H1 (cell line): ENCODE results near the gene ANXA2R. TPM values are rescaled to one million over a fixed set of nuclear protein-coding genes. Genes with fewer than 3 reads are reported as not detected.

ENCODE experiments used
- CTCF ChIA-PET: fragments of 300-600 bp; sonication (Branson Sonifier 250); formaldehyde crosslinking; loops from one replicate; lab custom pipeline; 2021; ENCODE audit not compliant: partially characterized antibody; lab: Charles Lee
- POLR2A ChIA-PET: fragments of 300-600 bp; sonication (Branson Sonifier 250); formaldehyde crosslinking; loops from one replicate; lab custom pipeline; 2021; ENCODE audit warnings: inconsistent platforms; ENCODE audit not compliant: partially characterized antibody; lab: Charles Lee
- DNase-seq, 2 experiments: peaks; one replicate each; pipeline versions ENCODE4 v3.0.0 to v3.0.0-alpha.2; 2010 to 2022; ENCODE audit warnings: low spot score in 2 of 2, low read depth in 1 of 2, mixed read lengths in 1 of 2
- FAIRE-seq: peaks from 2 replicates; lab custom pipeline; 2011; peaks lifted over from hg19 to GRCh38; lab: Jason Lieb, UNC
- H2AFZ ChIP-seq: 2 replicates; pipeline ENCODE4 v1.8.1; 2012; ENCODE audit warnings: low read length, inconsistent platforms
- H2AK5ac ChIP-seq: 2 replicates; pipeline ENCODE4 v1.6.1; 2013; ENCODE audit warnings: low read depth, low read length
- H2BK120ac ChIP-seq: replicated peaks from 2 replicates; pipeline ENCODE3; 2013; ENCODE audit warnings: low read depth, low read length, inconsistent platforms
- H2BK12ac ChIP-seq: 2 replicates; pipeline ENCODE4 v1.6.1; 2013; ENCODE audit warnings: low read depth, low read length
- H2BK15ac ChIP-seq: 2 replicates; pipeline ENCODE4 v1.6.1; 2013; ENCODE audit warnings: low read length
- H2BK20ac ChIP-seq: 2 replicates; pipeline ENCODE4 v1.6.1; 2013; ENCODE audit warnings: low read length
- H2BK5ac ChIP-seq: 2 replicates; pipeline ENCODE4 v1.6.1; 2013; ENCODE audit warnings: low read depth, low read length
- H3K14ac ChIP-seq: 2 replicates; pipeline ENCODE4 v1.6.1; 2013; ENCODE audit warnings: inconsistent platforms; ENCODE audit not compliant: insufficient read length
- H3K18ac ChIP-seq: 2 replicates; pipeline ENCODE4 v1.6.1; 2013; ENCODE audit warnings: low read length; ENCODE audit errors: extremely low read depth
- H3K23ac ChIP-seq: 2 replicates; pipeline ENCODE4 v1.6.1; 2013; ENCODE audit warnings: inconsistent platforms; ENCODE audit not compliant: insufficient read length
- H3K23me2 ChIP-seq: 2 replicates; pipeline ENCODE4 v1.6.1; 2013; ENCODE audit warnings: low read depth, low read length
- H3K27ac ChIP-seq: 2 replicates; pipeline ENCODE4 v1.6.1; 2011; ENCODE audit warnings: low read depth, low read length, inconsistent platforms
- H3K27me3 ChIP-seq, 4 experiments: replicated peaks in 1 of 4; 1 replicate in 1 of 4; 2 replicates in 3 of 4; pipeline versions ENCODE4 v1.6.1 to v1.8.1; 2011 to 2013; ENCODE audit warnings: low read length in 3 of 4, mild to moderate bottlenecking in 3 of 4, inconsistent platforms in 2 of 4, mixed read lengths in 2 of 4, moderate library complexity in 1 of 4; ENCODE audit not compliant: control insufficient read depth in 3 of 4, insufficient read depth in 3 of 4; ENCODE audit errors: extremely low read depth in 1 of 4
- H3K36me3 ChIP-seq, 4 experiments: 2 replicates each; pipeline versions ENCODE4 v1.6.1 to v1.8.1; 2011 to 2013; ENCODE audit warnings: mild to moderate bottlenecking in 4 of 4, low read length in 3 of 4, moderate library complexity in 2 of 4, control low read depth in 1 of 4, inconsistent platforms in 1 of 4; ENCODE audit not compliant: insufficient read depth in 4 of 4, control insufficient read depth in 2 of 4
- H3K4ac ChIP-seq: replicated peaks from 2 replicates; pipeline ENCODE3; 2013; ENCODE audit warnings: low read length, low read depth, mixed read lengths, inconsistent platforms; ENCODE audit not compliant: insufficient read length
- H3K4me1 ChIP-seq, 4 experiments: replicated peaks in 1 of 4; 1 replicate in 1 of 4; 2 replicates in 3 of 4; pipeline versions ENCODE4 v1.6.1 to v1.8.1; 2011 to 2013; ENCODE audit warnings: low read length in 3 of 4, inconsistent platforms in 2 of 4, mixed read lengths in 1 of 4; ENCODE audit not compliant: insufficient read depth in 4 of 4, control insufficient read depth in 3 of 4
- H3K4me2 ChIP-seq, 2 experiments: 2 replicates each; pipeline versions ENCODE4 v1.6.1 to v1.8.1; 2011 to 2013; ENCODE audit warnings: low read depth in 2 of 2, low read length in 2 of 2, control low read depth in 1 of 2, inconsistent platforms in 1 of 2, mild to moderate bottlenecking in 1 of 2; ENCODE audit not compliant: insufficient read depth in 1 of 2
- H3K4me3 ChIP-seq, 4 experiments: fragments of 200-600, 300-600 bp in 1 of 4; sonication (generic), shearing (Covaris generic), sonication (Bioruptor Twin) in 1 of 4; 2 replicates each; pipeline versions ENCODE4 v1.5.1 to v1.8.1; 2011 to 2016; ENCODE audit warnings: low read length in 4 of 4, low read depth in 3 of 4, control low read depth in 2 of 4, inconsistent platforms in 2 of 4, mild to moderate bottlenecking in 2 of 4, mixed read lengths in 1 of 4, moderate library complexity in 1 of 4; ENCODE audit not compliant: insufficient read depth in 2 of 4; ENCODE audit errors: extremely low read depth in 1 of 4
- H3K56ac ChIP-seq: replicated peaks from 2 replicates; pipeline ENCODE3; 2013; ENCODE audit warnings: low read depth, mild to moderate bottlenecking, mixed read lengths, low read length, inconsistent platforms; ENCODE audit not compliant: insufficient read length
- H3K79me1 ChIP-seq: 2 replicates; pipeline ENCODE4 v1.6.1; 2013; ENCODE audit warnings: low read depth, low read length, control low read depth
- H3K79me2 ChIP-seq, 2 experiments: 2 replicates each; pipeline versions ENCODE4 v1.6.1 to v1.8.1; 2012 to 2013; ENCODE audit warnings: low read length in 2 of 2, mild to moderate bottlenecking in 2 of 2, inconsistent platforms in 1 of 2; ENCODE audit not compliant: insufficient read depth in 2 of 2, control insufficient read depth in 1 of 2
- H3K9ac ChIP-seq, 4 experiments: replicated peaks in 1 of 4; 1 replicate in 1 of 4; 2 replicates in 3 of 4; pipeline versions ENCODE4 v1.6.1 to v1.8.1; 2011 to 2013; ENCODE audit warnings: low read depth in 3 of 4, low read length in 3 of 4, control low read depth in 2 of 4, mild to moderate bottlenecking in 2 of 4, moderate library complexity in 2 of 4, inconsistent platforms in 1 of 4; ENCODE audit errors: extremely low read depth in 1 of 4
- H3K9me3 ChIP-seq, 2 experiments: 2 replicates each; pipeline versions ENCODE4 v1.6.1 to v1.8.1; 2012 to 2013; ENCODE audit warnings: mild to moderate bottlenecking in 2 of 2, moderate library complexity in 2 of 2, control low read depth in 1 of 2, inconsistent platforms in 1 of 2, low read depth in 1 of 2, low read length in 1 of 2, mixed read lengths in 1 of 2; ENCODE audit not compliant: insufficient read depth in 2 of 2
- H4K20me1 ChIP-seq, 2 experiments: replicated peaks in 1 of 2; 2 replicates each; pipeline versions ENCODE3 to v1.8.1; 2011 to 2013; ENCODE audit warnings: inconsistent platforms in 2 of 2, low read length in 2 of 2, mild to moderate bottlenecking in 1 of 2; ENCODE audit not compliant: insufficient read depth in 2 of 2, control insufficient read depth in 1 of 2
- H4K5ac ChIP-seq: 2 replicates; pipeline ENCODE4 v1.6.1; 2013; ENCODE audit warnings: low read length, low read depth, mixed read lengths, inconsistent platforms; ENCODE audit not compliant: insufficient read length
- H4K8ac ChIP-seq: 2 replicates; pipeline ENCODE4 v1.8.0; 2013; ENCODE audit warnings: mild to moderate bottlenecking, moderate library complexity, low read length, inconsistent platforms; ENCODE audit not compliant: insufficient read depth; ENCODE audit errors: extremely low read depth
- H4K91ac ChIP-seq: replicated peaks from 2 replicates; pipeline ENCODE3; 2013; ENCODE audit warnings: low read length, mixed read lengths, inconsistent platforms; ENCODE audit not compliant: insufficient read length
- CHD2 ChIP-seq: IDR thresholded peaks from 2 replicates; pipeline ENCODE4 v1.6.1; 2012; ENCODE audit warnings: low read length, improper control_type of control experiment
- EP300 ChIP-seq, 2 experiments: IDR thresholded peaks; 1 replicate in 1 of 2; 2 replicates in 1 of 2; pipeline ENCODE4 v1.6.1; 2011 to 2012; ENCODE audit warnings: low read depth in 2 of 2, low read length in 2 of 2, mild to moderate bottlenecking in 2 of 2, borderline replicate concordance in 1 of 2, inconsistent platforms in 1 of 2, moderate library complexity in 1 of 2
- POU5F1 ChIP-seq: IDR thresholded peaks from 2 replicates; pipeline ENCODE4 v1.6.1; 2011; ENCODE audit warnings: low read depth, mild to moderate bottlenecking, low read length, moderate library complexity
- SIN3A ChIP-seq, 2 experiments: IDR thresholded peaks in 1 of 2; conservative IDR thresholded peaks in 1 of 2; 2 replicates each; pipeline ENCODE4 v1.6.1; 2011 to 2012; ENCODE audit warnings: low read length in 2 of 2, improper control_type of control experiment in 1 of 2, low read depth in 1 of 2, mild to moderate bottlenecking in 1 of 2
- TBP ChIP-seq: IDR thresholded peaks from 2 replicates; pipeline ENCODE4 v1.6.1; 2011; ENCODE audit warnings: low read depth, low read length, improper control_type of control experiment
- WGBS, 2 experiments: shearing (Covaris generic) in 1 of 2; methylation state at CpG; one replicate each; pipeline versions ENCODE4 v1.1.6 to v1.1.7; 2013 to 2015; ENCODE audit warnings: low lambda C conversion rate in 2 of 2, mixed read lengths in 2 of 2, inconsistent platforms in 1 of 2, low coverage in 1 of 2, missing lambda C conversion rate in 1 of 2; ENCODE audit not compliant: insufficient replicate concordance in 2 of 2, insufficient coverage in 1 of 2, insufficient read length in 1 of 2; ENCODE audit errors: extremely low coverage in 1 of 2, missing lambda C conversion rate in 1 of 2; 5-methylcytosine and 5-hydroxymethylcytosine counted together
- polyA plus RNA-seq, 7 experiments: library from polyadenylated mRNA; depleted of rRNA in 3 of 7; stranded (reverse) in 5 of 7; unstranded in 2 of 7; fragments of >200 nt in 5 of 7; fragments of 200-250 nt in 2 of 7; gene quantifications; 1 replicate in 5 of 7; 2 replicates in 1 of 7; 4 replicates in 1 of 7; pipeline versions ENCODE4 v1.2.1 to v1.2.3, GENCODE V29; 2011 to 2013; ENCODE audit warnings: missing spikeins in 2 of 7, mixed read lengths in 2 of 7
- total RNA-seq: library from RNA; stranded (reverse); fragmentation: NEBNext Ultra II Directional; extraction: Animal tissue kit (Norgen Biotek cat#: 25700); gene quantifications from 2 replicates; pipeline ENCODE4 v1.2.1, GENCODE V29; 2021
- TF ChIP-seq, protein P1 (sequence below), 3 experiments: IDR thresholded peaks; 1 replicate in 2 of 3; 2 replicates in 1 of 3; pipeline versions ENCODE4 v1.5.1 to v1.6.1; 2011; ENCODE audit warnings: low read length in 3 of 3, mild to moderate bottlenecking in 3 of 3, inconsistent platforms in 2 of 3, low read depth in 1 of 3, moderate library complexity in 1 of 3; ENCODE audit not compliant: insufficient read depth in 1 of 3; ENCODE audit errors: control extremely low read depth in 1 of 3

Gene ANXA2R
- total and polyA plus RNA-seq, 2 of the 8 experiments (the other 6 are each of a cell fraction or from before 2014, with no cell fraction given), result 0.08 to 0.17 TPM

DNA sequence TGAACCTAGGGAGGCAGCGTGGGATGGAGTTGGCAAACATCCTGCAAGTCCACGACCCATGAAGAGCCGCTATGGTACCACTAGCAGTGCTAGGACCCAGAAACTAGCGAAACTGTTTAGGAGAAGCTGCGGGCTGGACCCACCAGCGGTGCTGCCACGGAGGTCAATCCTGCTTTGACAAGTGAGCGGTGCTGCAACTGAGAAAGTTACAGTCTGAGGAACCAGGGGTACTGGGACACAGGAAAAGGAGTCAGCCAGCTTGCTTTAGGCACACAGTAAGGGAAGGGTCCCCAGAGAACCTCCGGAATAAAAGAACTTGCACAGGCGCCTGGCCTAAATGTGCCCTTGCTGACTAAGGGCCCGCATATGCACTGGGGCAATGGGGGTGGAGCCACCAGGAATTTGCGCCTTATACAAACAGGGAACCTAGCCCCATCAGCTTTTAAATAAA is 23.6 kb upstream of the ANXA2R start:
- H3K27ac ChIP-seq, result no peak overlapping the region
- peaks cover 0 to 3% (median 0%) of the 10 kb centered on the region in 4 experiments; a peak in 1 of 7 replicates for H3K27me3 ChIP-seq
- 70% methylated on average over 12 of the region's 12 CpGs; no CpG with 5 or more reads in 1 of the 2 experiments for WGBS, 2 experiments
- H3K14ac ChIP-seq, result no peak overlapping the region
- H3K4ac ChIP-seq, result no peak overlapping the region
- no peak overlapping the region for H4K91ac ChIP-seq
- peak overlapping the region in 1 of 4 experiments; percentile 79; a peak in 1 of 8 replicates for H3K4me3 ChIP-seq
- no peaks in the 10 kb centered on the region for H3K9me3 ChIP-seq
- peak overlapping the region; percentile 13; the same call in 1 of the 2 replicates for H2BK12ac ChIP-seq
- peak overlapping the region; percentile 46 to 92 for H3K4me2 ChIP-seq
- CTCF ChIA-PET, result interaction anchor here (0.6 to 2.7 kb wide), 13 partner anchors 10 to 883 kb away, joined by 3 to 8 read pairs (median 3); partner anchors contain the start of gene HMGCS1
- peaks cover 0 to 6% of the 10 kb centered on the region in 2 experiments; a peak in 1 of 4 replicates for H3K79me2 ChIP-seq
- no peak overlapping the region for H3K23ac ChIP-seq
- H2BK20ac ChIP-seq, result peak overlapping the region; percentile 7; the same call in 1 of the 2 replicates
- H3K36me3 ChIP-seq, result no peaks in the 10 kb centered on the region
- no peak for FAIRE-seq
- H3K79me1 ChIP-seq, result no peaks in the 10 kb centered on the region
- no peak overlapping the region for H3K56ac ChIP-seq
- H2BK15ac ChIP-seq, result peak overlapping the region; percentile 92; the same call in 1 of the 2 replicates
- no peak overlapping the region for H2BK120ac ChIP-seq
- POLR2A ChIA-PET, result interaction anchor here (0.7 to 3.3 kb wide), 5 partner anchors 18 to 71 kb away, joined by 3 to 10 read pairs (median 3); partner anchors contain the start of gene ZNF131
- DNase-seq, result no peak
- H2AFZ ChIP-seq, result 0 out of 2 replicates have a peak overlapping the region, but pooled peaks have one; percentile 18
- peak overlapping the region; percentile 7; the same call in 1 of the 2 replicates for H2BK5ac ChIP-seq
- H4K5ac ChIP-seq, result peak overlapping the region; percentile 44
- H2AK5ac ChIP-seq, result no peak overlapping the region
- TF ChIP-seq SIN3A (conservative IDR thresholded peaks at IDR 0.05 in 1 of 2, IDR thresholded peaks at IDR 0.05 in 1 of 2; ENCODE audit: low read depth in 1 of 2, low read length in 2 of 2) (no peak), EP300 (IDR thresholded peaks at IDR 0.05; ENCODE audit: borderline replicate concordance in 1 of 2, low read depth in 2 of 2, low read length in 2 of 2) (no peak), POU5F1 (no peak), TBP (peak; percentile 12; the same call in 1 of the 2 replicates), CHD2 (no peak)
- TF ChIP-seq, protein P1, sequence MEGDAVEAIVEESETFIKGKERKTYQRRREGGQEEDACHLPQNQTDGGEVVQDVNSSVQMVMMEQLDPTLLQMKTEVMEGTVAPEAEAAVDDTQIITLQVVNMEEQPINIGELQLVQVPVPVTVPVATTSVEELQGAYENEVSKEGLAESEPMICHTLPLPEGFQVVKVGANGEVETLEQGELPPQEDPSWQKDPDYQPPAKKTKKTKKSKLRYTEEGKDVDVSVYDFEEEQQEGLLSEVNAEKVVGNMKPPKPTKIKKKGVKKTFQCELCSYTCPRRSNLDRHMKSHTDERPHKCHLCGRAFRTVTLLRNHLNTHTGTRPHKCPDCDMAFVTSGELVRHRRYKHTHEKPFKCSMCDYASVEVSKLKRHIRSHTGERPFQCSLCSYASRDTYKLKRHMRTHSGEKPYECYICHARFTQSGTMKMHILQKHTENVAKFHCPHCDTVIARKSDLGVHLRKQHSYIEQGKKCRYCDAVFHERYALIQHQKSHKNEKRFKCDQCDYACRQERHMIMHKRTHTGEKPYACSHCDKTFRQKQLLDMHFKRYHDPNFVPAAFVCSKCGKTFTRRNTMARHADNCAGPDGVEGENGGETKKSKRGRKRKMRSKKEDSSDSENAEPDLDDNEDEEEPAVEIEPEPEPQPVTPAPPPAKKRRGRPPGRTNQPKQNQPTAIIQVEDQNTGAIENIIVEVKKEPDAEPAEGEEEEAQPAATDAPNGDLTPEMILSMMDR (IDR thresholded peaks at IDR 0.05; ENCODE audit: control extremely low read depth in 1 of 3, insufficient read depth in 1 of 3, low read depth in 1 of 3, low read length in 3 of 3), result no peak
- TF ChIP-seq, all 59 proteins: peak for 1
- H3K9ac ChIP-seq, result no peak overlapping the region
- peaks cover 17% of the 10 kb centered on the region for H3K23me2 ChIP-seq
- H4K20me1 ChIP-seq, result no peaks in the 10 kb centered on the region
- no peak overlapping the region; the same call in 1 of the 2 replicates for H3K18ac ChIP-seq
- H3K4me1 ChIP-seq, result peaks cover 3 to 7% (median 3%) of the 10 kb centered on the region in 4 experiments
- 0 out of 2 replicates have a peak overlapping the region, but pooled peaks have one; percentile 82 for H4K8ac ChIP-seq
